H9 (cell line): Measurements from ENCODE around the gene CCDC69. TPM values are rescaled to one million over a fixed set of nuclear protein-coding genes. Genes with fewer than 3 reads are reported as not detected.

Experiments
- DNase-seq: peaks from one replicate; pipeline ENCODE4 v3.0.0-alpha.2; 2017
- H2AFZ ChIP-seq: one replicate; pipeline ENCODE4 v1.6.1; 2013; ENCODE audit warnings: mild to moderate bottlenecking, low read length, control low read depth, moderate library complexity
- H2AK5ac ChIP-seq: 2 replicates; pipeline ENCODE4 v1.6.1; 2013; ENCODE audit warnings: low read length, control low read depth, mixed read lengths; ENCODE audit not compliant: insufficient read length
- H2BK120ac ChIP-seq: one replicate; pipeline ENCODE4 v1.6.1; 2013; ENCODE audit warnings: low read depth, mild to moderate bottlenecking, low read length, control low read depth, inconsistent platforms; ENCODE audit not compliant: poor library complexity, severe bottlenecking
- H2BK12ac ChIP-seq: 2 replicates; pipeline ENCODE4 v1.6.1; 2013; ENCODE audit warnings: low read length, control low read depth, mixed read lengths, low read depth; ENCODE audit not compliant: insufficient read length
- H2BK15ac ChIP-seq: 2 replicates; pipeline ENCODE4 v1.6.1; 2013; ENCODE audit warnings: low read depth, low read length, control low read depth
- H2BK20ac ChIP-seq: one replicate; pipeline ENCODE4 v1.6.1; 2013; ENCODE audit warnings: low read depth, mild to moderate bottlenecking, low read length, control low read depth, inconsistent platforms; ENCODE audit not compliant: poor library complexity, severe bottlenecking
- H2BK5ac ChIP-seq: 2 replicates; pipeline ENCODE4 v1.6.1; 2013; ENCODE audit warnings: low read length, control low read depth, mixed read lengths; ENCODE audit not compliant: insufficient read length
- H3K14ac ChIP-seq: 2 replicates; pipeline ENCODE4 v1.6.1; 2013; ENCODE audit warnings: low read length, control low read depth; ENCODE audit not compliant: insufficient read depth
- H3K18ac ChIP-seq: 2 replicates; pipeline ENCODE4 v1.6.1; 2013; ENCODE audit warnings: low read depth, mild to moderate bottlenecking, mixed read lengths, low read length, control low read depth; ENCODE audit not compliant: insufficient read length
- H3K23ac ChIP-seq: 2 replicates; pipeline ENCODE4 v1.6.1; 2013; ENCODE audit warnings: low read length, control low read depth, mixed read lengths, low read depth; ENCODE audit not compliant: insufficient read length
- H3K23me2 ChIP-seq: 2 replicates; pipeline ENCODE4 v1.6.1; 2013; ENCODE audit warnings: low read depth, mild to moderate bottlenecking, mixed read lengths, low read length, control low read depth; ENCODE audit not compliant: insufficient read length, poor library complexity, severe bottlenecking
- H3K27ac ChIP-seq: 2 replicates; pipeline ENCODE4 v1.5.1; 2013; ENCODE audit warnings: low read length, control low read depth, mixed read lengths, low read depth; ENCODE audit not compliant: insufficient read length
- H3K27me3 ChIP-seq: 2 replicates; pipeline ENCODE4 v1.6.1; 2013; ENCODE audit warnings: low read length, control low read depth, inconsistent platforms; ENCODE audit not compliant: insufficient read depth
- H3K4ac ChIP-seq: 2 replicates; pipeline ENCODE4 v1.6.1; 2013; ENCODE audit warnings: low read depth, mild to moderate bottlenecking, control low read depth, inconsistent platforms, low read length, moderate library complexity
- H3K4me1 ChIP-seq: 2 replicates; pipeline ENCODE4 v1.6.1; 2013; ENCODE audit warnings: low read length, control low read depth, inconsistent platforms; ENCODE audit not compliant: insufficient read depth
- H3K4me2 ChIP-seq: 2 replicates; pipeline ENCODE4 v1.6.1; 2013; ENCODE audit warnings: low read length, control low read depth, mixed read lengths; ENCODE audit not compliant: insufficient read length, insufficient read depth
- H3K56ac ChIP-seq: 2 replicates; pipeline ENCODE4 v1.6.1; 2013; ENCODE audit warnings: low read depth, mild to moderate bottlenecking, mixed read lengths, low read length, control low read depth; ENCODE audit not compliant: insufficient read length
- H3K79me1 ChIP-seq: 2 replicates; pipeline ENCODE4 v1.6.1; 2013; ENCODE audit warnings: low read depth, mild to moderate bottlenecking, moderate library complexity, low read length, control low read depth, inconsistent platforms; ENCODE audit not compliant: insufficient read depth, poor library complexity, severe bottlenecking
- H3K79me2 ChIP-seq: 2 replicates; pipeline ENCODE4 v1.6.1; 2013; ENCODE audit warnings: low read length, control low read depth, inconsistent platforms; ENCODE audit not compliant: insufficient read depth
- H3K9ac ChIP-seq: 2 replicates; pipeline ENCODE4 v1.6.1; 2013; ENCODE audit warnings: low read length, control low read depth, mixed read lengths; ENCODE audit not compliant: insufficient read length; ENCODE audit errors: extremely low read depth
- H3K9me3 ChIP-seq: one replicate; pipeline ENCODE4 v1.6.1; 2013; ENCODE audit warnings: low read depth, low read length, inconsistent platforms; ENCODE audit not compliant: control insufficient read depth
- H3T11ph ChIP-seq: one replicate; pipeline ENCODE4 v1.6.1; 2013; ENCODE audit warnings: mild to moderate bottlenecking, low read length, control low read depth, inconsistent platforms
- H4K20me1 ChIP-seq: one replicate; pipeline ENCODE4 v1.6.1; 2013; ENCODE audit not compliant: control insufficient read depth, insufficient read length, insufficient read depth
- H4K5ac ChIP-seq: 2 replicates; pipeline ENCODE4 v1.6.1; 2013; ENCODE audit warnings: low read depth, mild to moderate bottlenecking, mixed read lengths, low read length, control low read depth; ENCODE audit not compliant: insufficient read length
- H4K8ac ChIP-seq: replicated peaks from 2 replicates; pipeline ENCODE4 v1.6.1; 2013; ENCODE audit warnings: low read length, control low read depth, mixed read lengths, low read depth; ENCODE audit not compliant: insufficient read length
- H4K91ac ChIP-seq: 2 replicates; pipeline ENCODE4 v1.6.1; 2013; ENCODE audit warnings: low read depth, mild to moderate bottlenecking, moderate library complexity, mixed read lengths, low read length, control low read depth; ENCODE audit not compliant: insufficient read length
- H3K27ac Mint-ChIP-seq, 3 experiments: 2 replicates in 2 of 3; 3 replicates in 1 of 3; pipeline ENCODE4 v1.8.0; 2020 to 2021; ENCODE audit warnings: mixed read lengths in 3 of 3, mild to moderate bottlenecking in 1 of 3, moderate library complexity in 1 of 3
- H3K27me3 Mint-ChIP-seq: 2 replicates; pipeline ENCODE4 v1.8.0; 2021; ENCODE audit warnings: low read depth, mild to moderate bottlenecking, moderate library complexity, mixed read lengths
- H3K36me3 Mint-ChIP-seq, 3 experiments: 2 replicates in 2 of 3; 3 replicates in 1 of 3; pipeline ENCODE4 v1.8.0; 2020 to 2021; ENCODE audit warnings: low read depth in 3 of 3, mixed read lengths in 3 of 3; ENCODE audit not compliant: insufficient read depth in 1 of 3
- H3K4me1 Mint-ChIP-seq, 2 experiments: 2 replicates each; pipeline ENCODE4 v1.8.0; 2020; ENCODE audit warnings: mixed read lengths in 2 of 2
- H3K4me3 Mint-ChIP-seq, 2 experiments: 2 replicates in 1 of 2; 3 replicates in 1 of 2; pipeline ENCODE4 v1.8.0; 2020 to 2021; ENCODE audit warnings: mild to moderate bottlenecking in 2 of 2, mixed read lengths in 2 of 2, moderate library complexity in 1 of 2
- H3K9me3 Mint-ChIP-seq, 2 experiments: 2 replicates in 1 of 2; 3 replicates in 1 of 2; pipeline ENCODE4 v1.8.0; 2020; ENCODE audit warnings: mild to moderate bottlenecking in 2 of 2, mixed read lengths in 2 of 2, moderate library complexity in 1 of 2
- WGBS: extraction: QIAGEN DNeasy Blood & Tissue Kit; methylation state at CpG from one replicate; pipeline ENCODE4 v1.1.7; 2013; ENCODE audit warnings: missing lambda C conversion rate, low lambda C conversion rate, mixed read lengths; ENCODE audit not compliant: insufficient read length; ENCODE audit errors: extremely low coverage; 5-methylcytosine and 5-hydroxymethylcytosine counted together
- total RNA-seq: library from RNA; stranded (reverse); gene quantifications from 2 replicates; pipeline ENCODE4 v1.2.1, GENCODE V29; 2021
- TF ChIP-seq, protein P1 (sequence below): fragments of 200-600 bp; sonication (generic); conservative IDR thresholded peaks from 3 replicates; pipeline ENCODE4 v1.8.0; 2021; ENCODE audit warnings: antibody characterized with exemption, mild to moderate bottlenecking

CCDC69 gene
- total RNA-seq, 1 experiment from 2014 or later = 5.3 TPM

DNA sequence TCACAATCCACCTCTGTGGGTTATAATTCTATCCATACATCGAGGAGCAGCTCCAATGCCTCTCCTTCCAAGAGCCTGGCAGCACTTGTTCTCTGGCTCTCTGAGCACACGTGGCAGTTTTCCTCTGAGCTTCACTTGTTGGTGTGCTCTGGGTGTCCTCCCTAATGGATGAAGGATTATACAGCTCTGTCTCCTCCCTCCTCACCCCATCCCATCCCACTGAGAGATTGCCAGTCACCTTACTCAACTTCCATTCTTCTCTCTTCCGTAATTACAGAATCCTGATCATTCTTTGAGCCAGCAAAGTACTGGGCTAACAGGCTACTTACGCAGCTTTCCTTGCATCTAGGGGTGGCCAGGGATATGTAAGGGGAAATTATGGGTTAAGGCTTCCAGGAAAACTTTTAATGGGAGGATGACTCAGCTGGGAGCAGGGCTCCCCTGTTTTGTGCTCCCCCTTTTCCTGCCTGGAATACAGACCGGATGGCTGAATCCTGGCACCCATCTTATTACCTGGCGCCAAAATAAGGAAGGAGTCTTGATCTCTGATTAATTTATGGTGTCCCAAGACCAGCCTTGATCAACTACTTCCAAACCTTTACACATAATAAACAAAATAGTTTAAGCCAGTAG, 6.3 kb upstream of the CCDC69 start:
- Mint-ChIP-seq H3K4me1 (peaks cover 5 to 9% of the 10 kb centered on the region in 2 experiments), H3K36me3 (no peaks in the 10 kb centered on the region), H3K27me3 (no peaks in the 10 kb centered on the region; the same call in 1 of the 2 replicates), H3K27ac (no peak overlapping the region), H3K9me3 (no peaks in the 10 kb centered on the region), H3K4me3 (no peak overlapping the region)
- H3K18ac ChIP-seq = no peak overlapping the region
- H2BK5ac ChIP-seq = no peak overlapping the region
- no peak overlapping the region for H2AK5ac ChIP-seq
- no peaks in the 10 kb centered on the region for H4K20me1 ChIP-seq
- H3K27me3 ChIP-seq = no peaks in the 10 kb centered on the region
- no peaks in the 10 kb centered on the region for H3K79me1 ChIP-seq
- no CpG with 5 or more reads among the region's 6 CpGs for WGBS
- H3K79me2 ChIP-seq = no peaks in the 10 kb centered on the region
- no peak overlapping the region for H2BK120ac ChIP-seq
- H3K14ac ChIP-seq = no peak overlapping the region
- H3K4ac ChIP-seq = no peak overlapping the region
- DNase-seq = no peak
- H3K4me1 ChIP-seq = no peaks in the 10 kb centered on the region
- H2BK12ac ChIP-seq = no peak overlapping the region
- H3K56ac ChIP-seq = no peak overlapping the region
- H4K5ac ChIP-seq = no peak overlapping the region
- H2BK15ac ChIP-seq = no peak overlapping the region
- no peak overlapping the region for H3K27ac ChIP-seq
- H3K23ac ChIP-seq = no peak overlapping the region
- no peak overlapping the region for H3T11ph ChIP-seq
- no peak overlapping the region for H2BK20ac ChIP-seq
- no peak overlapping the region for H2AFZ ChIP-seq
- H4K8ac ChIP-seq = no peak overlapping the region
- no peaks in the 10 kb centered on the region for H3K23me2 ChIP-seq
- H3K9me3 ChIP-seq = no peaks in the 10 kb centered on the region
- H3K4me2 ChIP-seq = no peak overlapping the region
- TF ChIP-seq, protein P1, sequence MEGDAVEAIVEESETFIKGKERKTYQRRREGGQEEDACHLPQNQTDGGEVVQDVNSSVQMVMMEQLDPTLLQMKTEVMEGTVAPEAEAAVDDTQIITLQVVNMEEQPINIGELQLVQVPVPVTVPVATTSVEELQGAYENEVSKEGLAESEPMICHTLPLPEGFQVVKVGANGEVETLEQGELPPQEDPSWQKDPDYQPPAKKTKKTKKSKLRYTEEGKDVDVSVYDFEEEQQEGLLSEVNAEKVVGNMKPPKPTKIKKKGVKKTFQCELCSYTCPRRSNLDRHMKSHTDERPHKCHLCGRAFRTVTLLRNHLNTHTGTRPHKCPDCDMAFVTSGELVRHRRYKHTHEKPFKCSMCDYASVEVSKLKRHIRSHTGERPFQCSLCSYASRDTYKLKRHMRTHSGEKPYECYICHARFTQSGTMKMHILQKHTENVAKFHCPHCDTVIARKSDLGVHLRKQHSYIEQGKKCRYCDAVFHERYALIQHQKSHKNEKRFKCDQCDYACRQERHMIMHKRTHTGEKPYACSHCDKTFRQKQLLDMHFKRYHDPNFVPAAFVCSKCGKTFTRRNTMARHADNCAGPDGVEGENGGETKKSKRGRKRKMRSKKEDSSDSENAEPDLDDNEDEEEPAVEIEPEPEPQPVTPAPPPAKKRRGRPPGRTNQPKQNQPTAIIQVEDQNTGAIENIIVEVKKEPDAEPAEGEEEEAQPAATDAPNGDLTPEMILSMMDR = no peak
- H3K9ac ChIP-seq = no peak overlapping the region
- no peak overlapping the region for H4K91ac ChIP-seq
